ENCODE measurements around the gene SERGEF.

- TF ChIP-seq CTCF (IDR thresholded peaks at IDR 0.05 in 8 of 11, conservative IDR thresholded peaks at IDR 0.05 in 3 of 11), result no peak
- no peak for TF ChIP-seq POLR2A (IDR thresholded peaks at IDR 0.05)
- TF ChIP-seq POLR2AphosphoS5 (IDR thresholded peaks at IDR 0.05), result no peak
These were observed 19.9 kb downstream of the SERGEF start for GRCh38 chr11:17992916-17993315.

Measured in spleen (tissue), 7 donors.